NB4 (cell line): ENCODE data around the gene ATP1A4.

ENCODE experiments used
- DNase-seq: peaks from one replicate; pipeline ENCODE4 v3.0.0; 2010; ENCODE audit warnings: low read depth
- H3K4me3 ChIP-seq: one replicate; pipeline ENCODE4 v1.5.1; 2011; ENCODE audit warnings: mild to moderate bottlenecking, low read depth, low read length, moderate library complexity
- MYC ChIP-seq: IDR thresholded peaks from 2 replicates; pipeline ENCODE4 v1.6.1; 2011; ENCODE audit warnings: low read depth, low read length
- POLR2A ChIP-seq: IDR thresholded peaks from 2 replicates; pipeline ENCODE4 v1.6.1; 2011; ENCODE audit warnings: mild to moderate bottlenecking; ENCODE audit not compliant: insufficient read length; ENCODE audit errors: extremely low read depth
- TF ChIP-seq, protein P1 (sequence below): IDR thresholded peaks from one replicate; pipeline ENCODE4 v1.5.1; 2012; ENCODE audit warnings: low read depth, low read length
- TF ChIP-seq, protein P2 (sequence below): IDR thresholded peaks from 2 replicates; pipeline ENCODE4 v1.6.1; 2011; ENCODE audit warnings: low read depth, low read length

The ATP1A4 gene

DNA sequence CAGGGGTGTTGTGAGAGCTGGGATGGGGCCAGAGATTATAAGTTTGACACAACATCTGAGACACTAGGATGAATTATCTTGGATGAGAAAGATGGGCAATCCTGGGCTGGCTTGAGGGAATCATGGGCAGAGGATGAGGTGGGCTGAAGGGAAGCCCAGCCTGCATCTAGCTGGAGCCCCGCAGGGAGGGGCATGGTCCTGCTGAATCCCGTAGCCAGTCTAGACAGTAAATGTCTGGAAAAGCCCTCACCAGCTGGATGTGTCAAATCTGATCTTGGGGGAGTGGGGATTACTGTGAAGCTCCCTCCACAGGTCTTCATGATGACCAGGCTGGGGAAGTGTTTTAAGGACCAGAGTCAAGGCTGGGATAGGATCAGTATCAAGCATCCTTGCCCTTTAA is 35.3 kb downstream of the ATP1A4 start:
- no peak for TF ChIP-seq MYC
- TF ChIP-seq, protein P1, sequence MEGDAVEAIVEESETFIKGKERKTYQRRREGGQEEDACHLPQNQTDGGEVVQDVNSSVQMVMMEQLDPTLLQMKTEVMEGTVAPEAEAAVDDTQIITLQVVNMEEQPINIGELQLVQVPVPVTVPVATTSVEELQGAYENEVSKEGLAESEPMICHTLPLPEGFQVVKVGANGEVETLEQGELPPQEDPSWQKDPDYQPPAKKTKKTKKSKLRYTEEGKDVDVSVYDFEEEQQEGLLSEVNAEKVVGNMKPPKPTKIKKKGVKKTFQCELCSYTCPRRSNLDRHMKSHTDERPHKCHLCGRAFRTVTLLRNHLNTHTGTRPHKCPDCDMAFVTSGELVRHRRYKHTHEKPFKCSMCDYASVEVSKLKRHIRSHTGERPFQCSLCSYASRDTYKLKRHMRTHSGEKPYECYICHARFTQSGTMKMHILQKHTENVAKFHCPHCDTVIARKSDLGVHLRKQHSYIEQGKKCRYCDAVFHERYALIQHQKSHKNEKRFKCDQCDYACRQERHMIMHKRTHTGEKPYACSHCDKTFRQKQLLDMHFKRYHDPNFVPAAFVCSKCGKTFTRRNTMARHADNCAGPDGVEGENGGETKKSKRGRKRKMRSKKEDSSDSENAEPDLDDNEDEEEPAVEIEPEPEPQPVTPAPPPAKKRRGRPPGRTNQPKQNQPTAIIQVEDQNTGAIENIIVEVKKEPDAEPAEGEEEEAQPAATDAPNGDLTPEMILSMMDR, result no peak
- no peak for DNase-seq

DNA sequence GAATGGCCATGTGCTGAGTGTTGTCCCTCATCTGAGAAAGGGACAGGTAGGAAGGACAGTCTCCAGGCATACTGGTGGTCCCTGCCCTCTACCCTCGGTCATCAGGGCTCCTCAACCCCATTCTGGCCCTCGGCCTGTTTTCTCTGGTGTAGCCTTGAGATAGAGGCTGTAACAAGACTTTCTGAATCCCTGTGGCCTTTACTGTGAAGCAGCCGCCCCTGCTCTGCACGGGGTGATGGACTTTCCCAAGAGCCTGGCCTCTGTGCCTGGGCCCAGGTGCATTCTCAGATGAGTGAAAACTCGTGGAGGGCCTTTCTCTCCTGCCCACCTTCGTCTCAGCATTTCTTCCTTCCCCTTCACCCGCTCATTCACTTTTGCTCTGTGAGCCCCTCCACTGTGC is 36.0 kb downstream of the ATP1A4 start:
- TF ChIP-seq, protein P1, result no peak
- TF ChIP-seq MYC, result no peak
- TF ChIP-seq POLR2A, result no peak
- TF ChIP-seq, protein P2, sequence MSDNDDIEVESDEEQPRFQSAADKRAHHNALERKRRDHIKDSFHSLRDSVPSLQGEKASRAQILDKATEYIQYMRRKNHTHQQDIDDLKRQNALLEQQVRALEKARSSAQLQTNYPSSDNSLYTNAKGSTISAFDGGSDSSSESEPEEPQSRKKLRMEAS, result no peak
- no peak for DNase-seq
- H3K4me3 ChIP-seq, result no peak overlapping the region

More for the DNA sequence above, 35.3 kb downstream of the ATP1A4 start:
- no peak overlapping the region for H3K4me3 ChIP-seq

DNA sequence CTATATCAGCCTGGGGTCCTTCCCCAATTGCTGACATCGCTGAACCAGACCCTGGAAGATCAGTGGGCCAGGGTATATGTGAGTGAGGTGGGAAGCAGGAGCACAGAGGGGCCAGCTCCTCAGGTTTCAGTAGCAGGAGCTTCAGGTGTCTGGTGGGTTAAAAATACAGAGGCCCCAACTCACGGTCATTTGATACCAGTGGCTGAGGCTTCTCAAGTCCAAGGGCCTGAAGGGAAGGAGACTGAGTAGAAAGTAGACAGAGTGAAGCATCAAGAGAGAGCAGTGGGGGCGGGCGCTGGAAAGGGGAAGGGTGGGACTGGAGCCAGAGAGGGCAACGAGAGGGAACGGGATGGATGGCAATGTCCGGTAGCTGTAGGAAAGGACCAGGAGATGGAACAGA is 36.9 kb downstream of the ATP1A4 start:
- TF ChIP-seq, protein P2, result no peak
- TF ChIP-seq MYC, result no peak
- no peak for TF ChIP-seq POLR2A
- TF ChIP-seq, protein P1, result no peak
- H3K4me3 ChIP-seq, result no peak overlapping the region
- DNase-seq, result no peak

DNA sequence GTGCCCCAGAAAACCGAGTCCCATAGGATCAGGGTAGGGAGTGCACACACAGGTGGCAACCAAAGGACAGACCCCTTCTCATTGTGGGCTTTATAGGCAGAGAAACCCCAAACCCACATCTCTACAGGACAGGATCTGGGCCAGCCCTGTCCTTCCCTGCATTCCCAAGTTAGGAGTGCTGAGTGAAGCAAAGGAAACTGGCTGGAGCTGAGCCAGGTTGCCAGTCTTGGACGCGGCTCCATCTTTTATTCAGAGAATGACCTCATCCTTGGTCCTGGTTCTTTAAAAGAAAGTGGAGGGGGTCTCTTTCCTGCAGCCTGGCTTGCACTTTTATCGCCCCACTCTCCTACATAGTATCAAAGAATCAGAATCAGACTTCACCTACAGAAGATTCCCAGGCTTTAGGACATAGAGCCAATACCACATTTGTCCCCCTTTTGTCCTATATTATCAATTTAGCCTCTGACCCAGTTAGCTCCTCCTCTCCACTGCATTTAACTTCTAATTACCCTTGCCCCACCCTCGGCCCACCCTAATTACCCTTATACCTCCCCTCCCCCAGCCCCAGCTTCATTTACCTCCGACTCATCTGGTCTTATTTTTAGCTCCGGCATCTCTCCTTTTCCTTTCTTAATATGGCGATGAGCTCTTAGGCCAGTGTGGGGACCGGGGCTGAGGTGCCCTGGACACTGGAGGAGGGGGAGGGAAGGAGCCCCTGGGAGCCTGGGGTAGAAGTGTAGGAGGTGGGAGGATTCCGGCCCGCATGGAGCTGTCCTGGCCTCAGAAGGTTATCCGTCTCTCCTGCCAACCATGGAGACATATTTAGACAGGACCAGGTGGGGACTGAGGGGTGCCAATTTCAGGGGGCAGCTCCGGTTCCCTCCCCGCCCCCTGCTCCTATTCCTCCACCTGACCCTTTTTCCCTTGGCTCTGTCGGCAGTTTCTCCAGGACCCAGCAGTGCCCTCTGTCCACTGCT is 38.5 kb downstream of the ATP1A4 start, which contains the start of gene CASQ1:
CASQ1 (plus strand) TSS at position 927 of the 977 bp plus-strand sequence. CDS start 177 bp downstream, outside the sequence.
- TF ChIP-seq MYC, result no peak
- DNase-seq, result no peak
- no peak within 1 kb of the TSS for H3K4me3 ChIP-seq

DNA sequence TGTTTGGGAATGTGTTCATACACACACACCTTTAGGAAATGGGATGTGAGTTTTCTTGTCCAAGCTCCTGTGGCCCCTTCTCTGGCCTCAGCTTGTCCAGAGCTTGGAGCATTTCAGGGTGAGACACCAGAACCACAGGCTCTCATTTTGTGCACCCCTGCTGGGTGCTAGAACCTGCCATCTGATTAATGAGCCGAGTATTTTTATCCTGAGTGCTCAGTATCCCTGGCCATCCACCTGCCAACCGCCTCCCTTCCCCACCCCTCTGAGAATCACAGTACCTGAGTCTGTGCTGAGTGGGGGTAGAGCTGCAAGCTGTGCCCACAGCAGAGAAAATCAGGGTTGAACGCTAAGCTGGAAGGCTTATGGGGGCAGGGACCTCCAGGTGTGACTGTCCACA is 40.4 kb downstream of the ATP1A4 start:
- H3K4me3 ChIP-seq, result no peak overlapping the region
- TF ChIP-seq MYC (no peak), POLR2A (no peak)
- TF ChIP-seq, protein P1, result no peak
- TF ChIP-seq, protein P2, result no peak
- DNase-seq, result no peak

DNA sequence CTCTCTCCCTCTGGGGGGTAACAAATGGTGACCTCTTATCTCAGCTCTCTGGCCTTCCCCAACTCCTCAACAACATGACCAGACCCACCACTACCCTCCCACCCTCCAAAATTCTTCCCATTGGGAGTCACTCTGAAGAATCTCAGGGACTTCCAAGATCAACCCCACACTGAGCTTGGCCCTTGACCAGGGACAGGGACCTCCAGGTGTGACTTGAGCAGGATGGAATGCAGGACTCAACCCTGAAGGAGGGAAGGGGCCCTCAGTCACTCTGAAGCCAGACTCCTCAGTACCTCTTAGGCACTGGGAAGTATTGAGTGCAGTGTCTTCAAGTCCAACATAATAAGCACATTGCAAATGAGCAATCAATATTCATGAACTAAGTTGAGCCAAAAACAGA is 40.8 kb downstream of the ATP1A4 start:
- TF ChIP-seq, protein P2, result no peak
- TF ChIP-seq, protein P1, result no peak
- H3K4me3 ChIP-seq, result no peak overlapping the region
- DNase-seq, result no peak
